Measurements from ENCODE around the gene PTPRN2.

DNA sequence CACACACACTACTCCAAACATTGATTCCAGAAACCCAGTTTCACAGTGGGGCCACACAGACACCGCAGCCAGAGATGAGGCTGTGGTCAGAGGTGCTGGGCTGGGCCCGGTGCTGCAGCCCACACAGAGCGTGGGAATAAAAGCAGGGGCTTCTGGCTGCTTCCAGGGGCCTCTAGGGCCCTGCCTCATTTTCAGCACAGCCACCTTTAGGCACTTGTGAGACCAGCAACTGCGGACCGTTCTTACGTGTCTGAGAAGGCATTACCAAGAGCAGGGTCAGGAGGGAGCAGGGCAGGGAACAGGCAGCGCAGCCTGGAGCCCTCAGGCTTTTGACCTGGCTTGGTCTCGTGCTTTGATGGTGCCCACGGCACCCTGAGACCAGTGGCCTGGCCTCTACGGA lies 980.4 kb downstream of the PTPRN2 start:
- TF ChIP-seq CTCF (conservative IDR thresholded peaks at IDR 0.05; ENCODE audit: low read length) (no peak), EZH2phosphoT487 (IDR thresholded peaks at IDR 0.05; ENCODE audit: borderline replicate concordance, low read depth, low read length) (no peak)

Data from OCI-LY7 (cell line).